ENCODE data around the gene MYO16. TPM values are rescaled to one million over a fixed set of nuclear protein-coding genes. Genes with fewer than 3 reads are reported as not detected.

The MYO16 gene
- total RNA-seq, 4 donors from 2014 or later: 0.06 to 0.07 TPM; not detected in 2

DNA sequence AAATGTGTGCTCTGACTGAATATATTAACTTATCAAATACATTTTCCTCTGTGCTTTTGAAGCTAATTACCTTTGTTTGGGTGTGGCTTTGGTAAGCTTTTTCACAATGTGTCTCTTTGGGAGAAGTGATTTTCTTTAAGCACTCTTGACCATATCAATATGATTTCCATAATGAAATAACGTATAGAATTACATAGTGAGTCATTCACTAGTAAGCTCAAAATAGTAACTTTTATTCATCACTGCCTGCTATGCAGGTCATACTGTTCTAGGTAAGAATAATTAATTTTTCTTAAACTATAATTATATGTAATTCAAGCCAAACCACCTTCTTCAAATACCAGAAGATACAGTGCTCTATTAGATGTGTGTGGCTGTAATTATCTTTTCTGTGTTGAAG lies 480.7 kb downstream of the MYO16 start:
- intact Hi-C loops (cut with DNase I; ENCODE audit: low total_unique reads): no loop called here
- no peak for DNase-seq (ENCODE audit: low spot score in 2 of 2)
- 42 to 43% methylated on average over 1 of the region's 1 CpG for WGBS, 2 donors
- H3K4me3 ChIP-seq (ENCODE audit: low read depth, poor library complexity, severe bottlenecking): no peak overlapping the region
- TF ChIP-seq POLR2A (IDR thresholded peaks at IDR 0.05): no peak
- TF ChIP-seq, protein P1, sequence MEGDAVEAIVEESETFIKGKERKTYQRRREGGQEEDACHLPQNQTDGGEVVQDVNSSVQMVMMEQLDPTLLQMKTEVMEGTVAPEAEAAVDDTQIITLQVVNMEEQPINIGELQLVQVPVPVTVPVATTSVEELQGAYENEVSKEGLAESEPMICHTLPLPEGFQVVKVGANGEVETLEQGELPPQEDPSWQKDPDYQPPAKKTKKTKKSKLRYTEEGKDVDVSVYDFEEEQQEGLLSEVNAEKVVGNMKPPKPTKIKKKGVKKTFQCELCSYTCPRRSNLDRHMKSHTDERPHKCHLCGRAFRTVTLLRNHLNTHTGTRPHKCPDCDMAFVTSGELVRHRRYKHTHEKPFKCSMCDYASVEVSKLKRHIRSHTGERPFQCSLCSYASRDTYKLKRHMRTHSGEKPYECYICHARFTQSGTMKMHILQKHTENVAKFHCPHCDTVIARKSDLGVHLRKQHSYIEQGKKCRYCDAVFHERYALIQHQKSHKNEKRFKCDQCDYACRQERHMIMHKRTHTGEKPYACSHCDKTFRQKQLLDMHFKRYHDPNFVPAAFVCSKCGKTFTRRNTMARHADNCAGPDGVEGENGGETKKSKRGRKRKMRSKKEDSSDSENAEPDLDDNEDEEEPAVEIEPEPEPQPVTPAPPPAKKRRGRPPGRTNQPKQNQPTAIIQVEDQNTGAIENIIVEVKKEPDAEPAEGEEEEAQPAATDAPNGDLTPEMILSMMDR (IDR thresholded peaks at IDR 0.05): no peak

DNA sequence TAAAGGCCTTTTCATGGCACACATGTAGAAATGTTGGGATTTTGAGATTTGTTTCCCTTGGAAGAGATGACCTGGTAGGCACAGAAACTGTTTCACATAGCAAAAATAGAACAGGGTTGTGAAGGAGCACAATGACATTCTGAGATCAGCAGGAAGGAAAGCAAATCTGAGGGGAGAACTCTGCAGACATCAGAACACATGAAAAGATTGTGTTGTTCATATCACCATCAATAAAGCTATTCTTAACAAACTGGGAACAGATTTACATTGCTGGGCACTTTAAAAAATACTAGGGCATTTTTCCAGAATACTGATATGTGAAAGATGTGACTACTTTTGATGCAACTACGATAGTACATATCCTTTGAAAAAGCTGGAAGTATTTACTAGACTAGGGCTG lies 481.7 kb downstream of the MYO16 start:
- no peak for DNase-seq (ENCODE audit: low spot score in 2 of 2)
- WGBS, 2 donors: 45 to 48% methylated on average over 1 of the region's 1 CpG
- no peak overlapping the region for H3K4me3 ChIP-seq (ENCODE audit: low read depth, poor library complexity, severe bottlenecking)
- TF ChIP-seq, protein P1 (IDR thresholded peaks at IDR 0.05): no peak
- TF ChIP-seq POLR2A (IDR thresholded peaks at IDR 0.05): no peak
- intact Hi-C loops (cut with DNase I; ENCODE audit: low total_unique reads): no loop called here

DNA sequence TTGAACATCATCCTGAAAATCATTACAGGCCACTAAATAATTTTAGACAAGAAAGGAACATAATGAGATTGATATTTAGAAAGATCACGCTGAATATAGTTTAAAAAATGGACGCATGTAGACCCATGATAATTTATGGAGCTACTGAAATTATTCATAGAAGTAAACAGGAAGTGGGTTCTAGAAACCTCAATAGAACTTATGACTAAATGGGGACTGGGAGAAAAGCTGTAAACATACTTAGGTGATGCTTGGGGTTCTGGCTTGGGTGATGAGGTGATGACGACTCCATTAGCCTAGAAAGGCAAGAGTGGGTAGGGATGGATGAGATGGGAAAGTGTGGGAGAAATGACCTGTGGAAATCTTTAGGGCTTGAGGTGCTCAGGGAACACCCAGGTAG lies 484.0 kb downstream of the MYO16 start:
- TF ChIP-seq, protein P1 (IDR thresholded peaks at IDR 0.05): no peak
- no peak for TF ChIP-seq POLR2A (IDR thresholded peaks at IDR 0.05)
- 81 to 88% methylated on average over 3 of the region's 3 CpGs for WGBS, 2 donors
- intact Hi-C loops (cut with DNase I; ENCODE audit: low total_unique reads): no loop called here
- no peak overlapping the region for H3K4me3 ChIP-seq (ENCODE audit: low read depth, poor library complexity, severe bottlenecking)
- no peak for DNase-seq (ENCODE audit: low spot score in 2 of 2)

DNA sequence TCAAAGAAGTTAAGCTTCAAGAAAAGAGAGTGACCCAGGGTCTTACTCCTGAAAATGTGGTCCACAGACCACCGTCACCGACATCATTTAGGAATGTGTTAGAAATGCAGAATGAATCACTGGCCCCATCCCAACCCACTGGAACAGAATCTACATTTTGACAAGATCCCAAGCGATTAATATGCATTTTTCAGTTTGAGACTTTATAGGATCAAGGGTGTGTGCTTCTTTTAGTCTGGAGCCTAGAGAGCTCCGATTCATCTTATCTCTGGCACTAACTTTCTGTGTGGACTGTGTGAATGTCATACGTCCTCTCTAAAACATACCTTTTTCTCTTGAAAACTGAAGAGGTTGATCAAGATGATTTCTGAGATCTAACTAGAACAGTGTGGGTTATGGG lies 484.8 kb downstream of the MYO16 start:
- no peak overlapping the region for H3K4me3 ChIP-seq (ENCODE audit: low read depth, poor library complexity, severe bottlenecking)
- no peak for DNase-seq (ENCODE audit: low spot score in 2 of 2)
- 72 to 81% methylated on average over 5 of the region's 5 CpGs for WGBS, 2 donors
- intact Hi-C loops (cut with DNase I; ENCODE audit: low total_unique reads): no loop called here
- TF ChIP-seq POLR2A (IDR thresholded peaks at IDR 0.05): no peak
- TF ChIP-seq, protein P1 (IDR thresholded peaks at IDR 0.05): no peak

DNA sequence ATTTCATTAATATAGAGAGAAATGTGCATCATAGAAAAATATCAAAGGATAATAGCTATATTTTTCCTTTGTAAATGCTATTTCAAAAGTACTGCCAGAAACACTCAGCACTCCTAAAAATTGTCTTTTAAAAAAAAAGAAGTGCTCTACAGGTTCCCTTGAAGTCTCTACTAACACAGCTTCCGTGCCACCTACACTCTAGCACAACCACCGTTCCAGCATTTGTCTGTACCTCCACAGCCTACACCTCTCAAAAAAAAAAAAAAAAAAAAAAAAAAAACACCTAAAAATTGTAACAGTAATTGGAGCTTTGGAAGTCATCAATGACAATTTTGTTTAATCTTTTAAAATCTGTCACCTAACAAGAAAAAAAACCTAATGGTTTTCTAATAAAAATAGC lies 485.6 kb downstream of the MYO16 start:
- TF ChIP-seq, protein P1 (IDR thresholded peaks at IDR 0.05): no peak
- TF ChIP-seq POLR2A (IDR thresholded peaks at IDR 0.05): no peak
- intact Hi-C loops (cut with DNase I; ENCODE audit: low total_unique reads): no loop called here
- WGBS, 2 donors: 80 to 83% methylated on average over 2 of the region's 2 CpGs
- no peak overlapping the region for H3K4me3 ChIP-seq (ENCODE audit: low read depth, poor library complexity, severe bottlenecking)
- no peak for DNase-seq (ENCODE audit: low spot score in 2 of 2)

DNA sequence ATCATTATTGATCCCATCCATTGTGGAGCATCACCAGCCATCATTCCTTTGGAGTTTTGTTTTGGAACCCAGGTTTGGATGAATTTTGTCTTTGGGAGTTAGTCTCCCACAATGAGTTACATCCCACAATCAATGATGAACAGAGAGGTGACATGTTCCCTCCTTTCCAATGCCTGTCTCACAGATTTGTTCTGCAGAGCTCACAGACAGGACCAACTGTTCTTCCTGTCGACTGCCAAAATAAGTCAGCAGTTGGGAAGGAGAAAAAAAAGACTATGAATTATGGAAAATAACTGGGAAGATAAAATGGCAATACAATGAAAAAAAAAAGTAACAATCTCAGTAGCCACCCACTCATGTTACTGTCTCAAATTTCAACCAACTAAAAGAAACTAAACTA lies 489.1 kb downstream of the MYO16 start:
- 65 to 81% methylated on average over 1 of the region's 1 CpG for WGBS, 2 donors
- TF ChIP-seq, protein P1 (IDR thresholded peaks at IDR 0.05): no peak
- TF ChIP-seq POLR2A (IDR thresholded peaks at IDR 0.05): no peak
- intact Hi-C loops (cut with DNase I; ENCODE audit: low total_unique reads): no loop called here

More for the DNA sequence above, 489.1 kb downstream of the MYO16 start:
- no peak for DNase-seq (ENCODE audit: low spot score in 2 of 2)
- no peak overlapping the region for H3K4me3 ChIP-seq (ENCODE audit: low read depth, poor library complexity, severe bottlenecking)
